CD4-positive, alpha-beta T cell treated with Interleukin-21 for 1 hour (primary cell): ENCODE data around the gene SSR2.

ENCODE experiments used
- DNase-seq: peaks from one replicate; pipeline ENCODE4 v3.0.0-alpha.2; 2020

The SSR2 gene

DNA sequence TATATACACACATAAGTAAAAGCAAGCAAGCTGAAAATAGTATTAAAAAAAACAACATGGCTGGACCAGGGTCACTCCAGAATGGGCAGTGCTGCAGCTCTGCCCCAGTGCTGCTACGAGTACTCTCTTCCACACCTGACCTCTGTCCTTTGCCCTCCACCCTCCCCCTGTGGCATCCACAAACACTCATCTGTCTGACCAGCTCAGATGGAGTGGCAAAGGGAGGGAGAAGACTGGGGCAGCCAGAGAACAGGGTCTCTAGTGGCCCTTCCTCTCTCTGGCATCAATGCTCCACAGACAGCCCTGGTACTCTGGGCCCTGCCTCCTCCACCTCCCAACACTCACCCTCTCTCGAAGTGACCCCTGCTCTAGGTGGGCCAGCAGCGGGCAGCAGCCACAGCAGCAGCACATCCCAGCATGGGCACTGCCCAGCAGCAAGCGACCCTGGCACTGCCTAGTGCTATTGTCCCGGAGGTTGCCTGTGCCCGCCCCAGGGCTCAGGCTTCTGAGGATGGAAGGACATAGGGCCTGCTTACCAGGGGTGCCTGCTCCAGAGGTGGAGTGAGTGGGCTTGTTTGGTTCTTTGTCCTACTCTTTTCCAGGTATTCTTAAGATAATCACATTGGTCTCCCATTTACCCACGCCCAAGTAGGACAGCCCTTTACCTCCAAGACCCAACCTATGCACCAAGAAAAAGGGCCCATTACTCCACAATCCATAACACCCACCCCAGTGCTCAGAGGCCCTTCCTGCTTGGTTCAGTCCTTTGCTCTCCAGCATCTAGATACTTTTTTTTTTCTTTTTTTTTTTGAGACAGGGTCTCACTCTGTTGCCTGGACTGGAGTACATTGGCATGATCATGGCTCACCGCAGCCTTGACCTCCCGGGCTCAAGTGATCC, 48.6 kb downstream of the SSR2 start:
- DNase-seq = no peak

DNA sequence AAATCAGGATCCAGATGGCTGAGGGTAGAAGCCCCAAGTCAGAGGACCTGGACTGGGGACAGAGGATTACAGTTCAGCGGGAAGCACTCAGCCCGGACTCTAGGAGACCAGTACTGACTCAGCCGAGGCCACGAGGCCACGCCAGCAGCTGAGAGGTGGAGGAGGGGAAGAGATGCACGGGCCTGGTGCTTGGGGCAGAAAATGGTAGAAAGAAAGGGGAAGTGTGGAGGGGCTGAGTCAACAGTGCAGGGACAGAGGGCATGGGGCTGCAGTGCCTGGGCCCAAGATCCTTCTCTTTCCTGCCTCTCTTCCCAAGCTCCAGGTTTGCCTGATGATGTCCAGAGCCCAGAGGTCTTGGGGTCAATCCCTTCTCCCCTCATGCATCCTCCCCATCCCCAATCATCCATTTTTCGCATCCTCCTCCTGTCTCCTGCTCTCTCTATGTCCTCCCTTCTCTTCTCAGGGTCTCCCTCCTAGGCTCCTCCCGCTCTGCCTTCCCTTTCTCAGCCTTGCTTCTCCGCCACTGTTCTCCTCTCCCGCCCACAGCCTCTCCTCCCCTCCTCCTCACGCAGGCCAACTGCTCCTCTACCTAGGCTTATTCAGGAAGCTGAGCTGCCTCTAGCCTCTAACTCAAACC, 50.1 kb downstream of the SSR2 start:
- DNase-seq = peak; percentile 29

DNA sequence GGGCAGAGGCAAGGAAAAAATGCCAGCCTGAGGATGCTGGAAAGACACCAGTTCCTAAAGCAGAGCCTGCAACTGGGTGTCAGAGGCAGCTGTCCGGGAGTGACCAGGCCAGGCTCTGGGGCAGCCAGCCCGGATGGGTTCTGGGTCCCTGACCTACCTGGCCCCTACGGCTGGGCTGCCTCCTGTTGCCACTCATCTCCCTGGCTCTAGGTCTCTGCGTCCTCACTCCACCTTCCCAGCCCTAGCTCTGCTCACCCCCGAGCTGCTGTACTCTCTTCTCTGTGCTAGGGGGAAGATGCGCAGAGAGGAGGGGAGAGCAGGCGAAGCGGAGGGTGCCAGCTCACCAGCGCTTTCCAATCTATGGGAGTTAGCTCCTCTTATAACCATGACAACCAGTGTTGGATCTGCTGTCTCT, 51.4 kb downstream of the SSR2 start:
- DNase-seq = no peak

DNA sequence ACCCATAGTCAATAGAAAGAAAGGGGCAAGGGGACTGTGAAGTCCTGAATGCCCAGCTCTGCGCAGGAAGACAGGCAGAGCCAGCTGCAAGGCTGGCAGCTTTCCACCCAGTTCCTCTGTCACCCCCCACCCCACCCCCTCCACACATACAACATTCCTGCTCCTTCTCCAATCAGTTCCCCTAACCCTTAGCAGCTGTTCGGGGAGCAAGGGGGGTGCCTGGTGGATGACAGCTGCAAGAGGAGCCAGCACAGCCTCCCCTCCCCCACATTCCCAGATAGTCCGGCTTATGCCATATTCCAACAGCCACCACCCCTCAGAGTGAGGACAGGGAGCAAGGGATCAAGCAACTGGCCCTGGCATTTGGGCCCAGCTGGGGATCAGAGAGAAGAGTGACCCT, 52.1 kb downstream of the SSR2 start:
- no peak for DNase-seq

DNA sequence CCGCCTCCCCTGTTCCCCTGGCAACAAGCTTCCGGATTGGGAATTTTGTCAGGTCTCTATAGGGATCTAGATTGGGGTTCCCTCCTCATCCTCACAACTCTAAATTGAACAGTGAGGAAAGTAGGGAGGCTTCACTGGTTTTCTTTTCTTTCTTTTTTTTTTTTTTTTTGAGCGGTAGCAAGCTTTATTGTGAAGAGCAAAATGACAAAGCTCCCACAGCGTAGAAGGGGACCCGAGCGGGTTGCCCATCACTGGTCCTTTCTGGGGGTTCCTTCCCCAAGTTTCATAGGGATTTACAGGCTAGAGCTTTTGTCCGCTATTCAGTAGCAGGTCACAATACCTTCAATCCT, 52.7 kb downstream of the SSR2 start:
- DNase-seq = no peak

DNA sequence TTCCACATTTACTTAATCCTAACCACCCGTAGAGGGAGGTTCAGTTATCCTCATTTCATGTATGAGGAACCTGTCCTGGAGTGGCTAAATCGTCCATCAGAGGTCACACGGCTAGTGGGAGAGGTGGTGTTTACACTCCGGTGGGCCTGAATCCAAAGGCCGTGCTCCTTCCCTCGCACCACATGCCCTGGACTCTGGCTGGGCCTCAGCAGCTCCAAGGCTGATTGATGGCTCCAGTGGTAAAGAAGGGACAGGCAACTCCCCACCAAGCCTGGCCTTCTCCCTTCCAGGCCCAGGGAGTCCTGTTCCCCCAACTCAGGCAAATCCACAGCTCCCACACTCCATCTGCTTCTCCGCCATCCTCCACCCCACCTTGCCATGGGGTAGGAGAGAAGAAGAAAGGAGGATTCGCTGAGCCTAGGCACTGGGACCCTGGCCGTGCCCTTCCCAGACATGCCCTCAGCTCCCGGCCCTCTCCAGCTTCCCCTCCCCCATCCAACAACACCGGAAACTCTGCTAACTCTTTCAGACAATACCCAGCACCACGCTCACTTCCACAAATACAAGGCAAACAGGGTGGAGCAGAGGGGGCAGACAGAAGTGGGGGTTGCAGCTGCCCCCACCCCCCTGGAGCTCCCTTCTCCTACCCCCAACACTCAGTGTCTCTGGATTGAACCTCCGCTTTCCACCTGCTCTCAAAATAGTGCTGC, 53.3 kb downstream of the SSR2 start:
- DNase-seq = peak; percentile 35

DNA sequence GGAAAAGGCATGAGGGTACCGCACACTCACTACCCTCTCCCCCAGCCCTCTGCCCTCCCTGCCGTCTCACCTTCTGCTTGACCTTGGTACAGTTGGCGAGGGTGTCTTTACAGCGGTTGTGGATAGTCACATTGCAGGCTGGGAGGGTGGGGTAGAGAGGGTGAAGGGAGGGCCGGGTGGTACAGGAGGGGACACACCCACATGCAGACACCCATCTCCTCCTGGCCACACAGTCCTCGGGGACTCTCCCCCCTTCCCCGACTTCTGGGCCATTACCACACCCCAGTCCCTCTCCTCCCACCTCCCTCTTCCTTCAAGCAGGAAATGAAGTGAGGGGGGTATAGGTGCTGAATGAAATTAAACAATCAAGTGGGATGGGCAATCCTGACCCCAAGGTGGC, 54.0 kb downstream of the SSR2 start:
- DNase-seq = no peak

DNA sequence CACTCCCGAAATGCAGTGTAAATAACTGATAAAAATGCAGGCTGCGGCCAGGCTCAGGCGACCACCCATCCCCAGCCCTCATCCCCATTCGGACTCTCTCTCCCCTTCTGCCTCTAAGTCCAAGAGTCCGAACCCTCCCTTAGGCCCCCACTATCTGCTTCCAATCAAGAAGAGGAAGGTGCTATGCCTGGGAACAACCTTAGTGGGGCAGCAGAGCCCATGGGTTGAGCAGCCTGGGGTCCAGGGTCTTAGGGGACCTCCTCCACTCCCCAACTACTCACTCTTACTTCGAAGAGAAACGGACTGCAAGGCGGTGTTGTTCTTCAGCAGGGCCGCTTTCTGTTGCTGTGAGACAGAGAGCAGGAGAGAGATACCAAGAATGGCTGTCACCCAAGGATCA, 54.6 kb downstream of the SSR2 start:
- no peak for DNase-seq

DNA sequence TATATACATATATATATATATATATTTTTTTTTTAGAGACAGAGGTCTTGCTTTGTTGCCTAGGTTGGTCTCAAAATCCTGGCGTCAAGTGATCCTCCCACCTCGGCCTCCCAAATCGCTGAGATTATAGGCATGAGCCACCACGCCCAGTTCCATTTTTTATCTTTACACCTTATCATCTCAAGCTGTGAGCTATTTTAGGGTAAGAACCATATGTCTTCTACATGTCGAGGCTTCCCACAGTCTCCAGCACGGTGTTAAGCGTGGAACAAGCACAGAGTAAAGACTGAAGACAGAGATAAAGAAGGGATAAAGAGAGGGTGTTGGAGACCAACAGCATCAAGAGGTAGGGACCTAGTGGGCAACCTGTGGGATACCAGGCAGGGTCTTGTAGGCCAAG, 56.6 kb downstream of the SSR2 start:
- DNase-seq = no peak

DNA sequence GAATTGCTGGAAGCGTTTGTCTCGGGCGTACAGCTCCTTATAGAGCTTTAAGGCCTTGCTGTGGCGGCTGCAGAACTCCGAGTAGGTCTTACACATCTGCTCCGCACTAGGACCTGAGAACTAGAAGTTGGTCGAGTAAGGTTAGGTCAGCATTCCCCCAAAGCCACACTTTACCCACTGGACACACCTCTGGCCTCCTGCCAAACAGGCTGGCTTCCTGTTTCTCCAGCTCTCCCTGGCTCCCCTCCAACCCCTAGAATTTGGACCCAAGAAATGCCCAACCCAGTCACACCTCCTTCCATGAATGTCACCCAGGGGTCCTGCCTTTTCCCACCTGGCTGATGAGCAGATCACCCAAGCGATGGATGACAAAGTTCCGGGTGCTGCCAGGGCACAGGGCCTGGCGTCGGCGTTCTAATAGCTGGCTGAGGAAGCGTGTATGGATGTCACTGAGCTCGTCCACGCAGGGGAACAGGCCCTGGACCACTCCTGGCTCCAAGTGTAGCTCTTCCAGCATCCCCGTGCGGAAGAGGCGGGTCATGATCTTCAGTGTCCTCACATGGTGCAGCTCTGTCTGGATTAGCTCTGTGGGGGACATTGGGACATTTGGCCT, 58.0 kb downstream of the SSR2 start:
- no peak for DNase-seq

DNA sequence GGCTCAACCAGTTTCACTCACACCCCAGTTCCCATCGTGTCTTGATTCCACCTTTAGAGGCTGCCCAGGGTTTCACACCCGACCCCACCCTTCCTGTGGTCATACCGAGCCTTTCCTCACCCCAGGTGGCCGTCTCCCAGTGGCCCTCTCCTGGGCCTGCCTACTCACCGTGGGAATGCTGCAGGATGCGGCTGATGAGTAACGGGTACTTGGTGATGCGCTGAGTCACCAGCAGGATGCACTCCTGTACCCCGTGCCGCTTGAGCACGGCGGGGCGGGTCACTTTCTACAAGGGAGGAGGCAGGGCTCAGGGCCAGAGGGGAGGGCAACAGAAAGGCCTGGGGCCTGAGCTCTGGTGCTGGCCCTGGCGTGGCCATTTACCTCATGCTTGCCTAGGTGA, 58.8 kb downstream of the SSR2 start:
- peak; percentile 22 for DNase-seq

DNA sequence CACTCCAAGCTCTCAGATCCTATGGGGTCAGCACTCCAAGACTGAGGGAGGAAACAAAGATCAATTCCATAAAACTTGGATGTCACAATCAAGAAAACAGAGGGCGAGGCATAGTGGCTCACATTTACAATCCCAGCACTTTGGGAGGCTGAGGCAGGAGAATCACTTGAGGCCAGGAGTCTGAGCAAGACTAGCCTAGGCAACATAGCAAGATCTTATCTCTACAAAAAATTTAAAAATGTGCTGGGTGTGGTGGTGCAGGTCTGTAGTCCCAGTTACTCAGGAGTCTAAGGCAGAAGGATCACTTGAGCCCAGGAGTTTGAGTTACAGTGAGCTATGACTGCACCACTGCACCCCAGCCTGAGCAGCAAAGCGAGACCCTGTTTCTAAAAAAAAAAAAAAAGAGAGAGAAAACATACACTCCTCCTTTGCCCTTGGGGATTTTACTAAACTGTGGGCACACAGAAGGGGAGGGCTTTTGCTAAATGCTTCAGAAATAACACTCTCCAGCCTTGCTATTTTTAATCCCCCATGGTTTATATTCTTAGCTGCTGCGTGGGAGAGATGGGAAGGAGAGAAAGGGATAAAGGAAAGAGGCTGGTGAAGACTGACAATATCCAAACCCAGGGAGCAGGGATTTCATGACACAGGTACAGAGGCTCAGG, 60.5 kb downstream of the SSR2 start:
- no peak for DNase-seq
